GM13976 (cell line): ENCODE measurements around the gene LRPPRC.

Experiments used
- DNase-seq: peaks from one replicate; pipeline ENCODE4 v3.0.0; 2012; ENCODE audit warnings: low spot score
- CTCF ChIP-seq: IDR thresholded peaks from 2 replicates; pipeline ENCODE4 v1.5.1; 2012; ENCODE audit warnings: borderline replicate concordance, mild to moderate bottlenecking; ENCODE audit not compliant: insufficient read depth; ENCODE audit errors: extremely low read depth, missing control alignments, control extremely low read depth
- in situ Hi-C: fragments of 300-500 bp; cut with MboI; formaldehyde crosslinking; loops from one replicate; pipeline ENCODE4 v1.12.0; 2022; ENCODE audit warnings: low sequenced_read_pairs, mixed read lengths, inconsistent platforms; ENCODE audit not compliant: unreplicated experiment

Gene LRPPRC

GRCh38 chr2:43985359-43985758 lies 10.4 kb downstream of the LRPPRC start:
- no peak for DNase-seq
- TF ChIP-seq CTCF: no peak
- in situ Hi-C loops: no loop called here

- no peak for TF ChIP-seq CTCF
- in situ Hi-C loops: no loop called here
- DNase-seq: no peak
Measured at GRCh38 chr2:43984533-43984932, 11.3 kb downstream of the LRPPRC start.

- no peak for DNase-seq
- no peak for TF ChIP-seq CTCF
- in situ Hi-C loops: no loop called here
Measured at GRCh38 chr2:43980902-43981301, 14.9 kb downstream of the LRPPRC start.

GRCh38 chr2:43977677-43978375 lies 18.0 kb downstream of the LRPPRC start:
- in situ Hi-C loops: no loop called here
- DNase-seq: no peak
- no peak for TF ChIP-seq CTCF

- DNase-seq: no peak
- in situ Hi-C loops: no loop called here
- no peak for TF ChIP-seq CTCF
Measured at GRCh38 chr2:43960921-43961320, 34.9 kb downstream of the LRPPRC start.

GRCh38 chr2:43958397-43959275 lies 37.2 kb downstream of the LRPPRC start:
- no peak for DNase-seq
- TF ChIP-seq CTCF: no peak
- in situ Hi-C loops: no loop called here
